Thyroid gland (tissue), 4 donors: ENCODE results near the gene LRMDA. TPM values are rescaled to one million over a fixed set of nuclear protein-coding genes. Genes with fewer than 3 reads are reported as not detected.

Experiments
- DNase-seq, 2 donors: peaks; one replicate each; pipeline ENCODE4 v3.0.0-alpha.2; 2019
- H3K27ac ChIP-seq, 3 donors: fragments of 200-600 bp; sonication (generic); 1 replicate in 2 of 3; 2 replicates in 1 of 3; pipeline ENCODE4 v1.5.1; 2016 to 2019; ENCODE audit warnings: mild to moderate bottlenecking in 1 of 3, moderate library complexity in 1 of 3
- H3K27me3 ChIP-seq: fragments of 200-600 bp; sonication (generic); one replicate; pipeline ENCODE4 v1.5.1; 2019
- H3K36me3 ChIP-seq, 2 donors: fragments of 200-600 bp; sonication (generic); one replicate each; pipeline ENCODE4 v1.5.1; 2016 to 2019
- H3K4me1 ChIP-seq, 2 donors: fragments of 200-600 bp; sonication (generic); one replicate each; pipeline ENCODE4 v1.5.1; 2017 to 2019
- H3K4me3 ChIP-seq, 3 donors: fragments of 200-600 bp; sonication (generic); replicated peaks in 1 of 3; 1 replicate in 2 of 3; 2 replicates in 1 of 3; pipeline ENCODE4 v1.5.1; 2016; ENCODE audit warnings: mild to moderate bottlenecking in 1 of 3
- H3K9me3 ChIP-seq: fragments of 200-600 bp; sonication (generic); one replicate; pipeline ENCODE4 v1.5.1; 2017
- POLR2A ChIP-seq, 2 donors: fragments of 450-650 bp; IDR thresholded peaks; one replicate each; pipeline ENCODE4 v1.6.1; 2017; ENCODE audit warnings: antibody characterized with exemption in 2 of 2, mild to moderate bottlenecking in 2 of 2, moderate library complexity in 1 of 2
- WGBS, 2 donors: methylation state at CpG; one replicate each; pipeline ENCODE4 v1.1.5; 2017; 5-methylcytosine and 5-hydroxymethylcytosine counted together
- intact Hi-C: fragments of 100-400 bp; cut with DNase I; formaldehyde crosslinking; loops from one replicate; pipeline ENCODE4 v1.15.1; 2023
- total RNA-seq, 4 donors: library from RNA; depleted of rRNA; stranded (reverse); fragments of >200 nt; gene quantifications; one replicate each; pipeline ENCODE4 v1.2.3, GENCODE V29; 2016
- TF ChIP-seq, protein P1 (sequence below), 6 experiments: fragments of 200-600 bp in 3 of 6; fragments of 450-650 bp in 3 of 6; sonication (generic) in 3 of 6; IDR thresholded peaks; one replicate each; pipeline ENCODE4 v1.5.1; 2016 to 2019; ENCODE audit warnings: antibody characterized with exemption in 6 of 6, mild to moderate bottlenecking in 2 of 6, inconsistent platforms in 1 of 6, moderate library complexity in 1 of 6

LRMDA gene
- total RNA-seq, 4 donors from 2014 or later = 16.5 to 31.7 (median 23.2) TPM

DNA sequence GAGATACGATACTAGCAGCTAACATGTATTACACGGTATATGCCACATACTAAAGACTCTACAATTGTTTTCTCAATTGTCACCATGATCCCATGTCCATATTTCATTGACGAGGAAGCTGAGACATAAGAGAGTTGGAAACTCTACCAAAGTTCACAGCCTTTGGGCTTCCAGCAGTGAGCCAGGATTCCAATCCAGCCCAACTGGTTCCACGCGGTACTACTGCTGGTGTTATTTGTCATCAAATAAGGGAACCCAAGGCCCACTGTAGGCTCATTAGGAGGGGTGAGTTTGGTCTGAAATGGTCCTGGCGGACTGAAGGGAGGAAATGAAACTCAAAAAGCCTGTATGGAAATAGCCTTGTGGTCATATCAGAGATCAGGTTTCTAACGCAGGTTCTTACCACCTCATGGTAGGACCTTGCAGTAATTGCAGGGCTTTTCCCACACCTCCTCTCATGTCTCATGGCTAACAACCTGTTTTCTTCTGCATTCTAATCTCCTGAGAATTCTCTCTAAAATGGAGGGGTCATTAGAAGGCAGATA lies 814.6 kb downstream of the LRMDA start:
- peaks cover 0 to 5% of the 10 kb centered on the region in 2 donors for H3K4me1 ChIP-seq
- no peaks in the 10 kb centered on the region for H3K27me3 ChIP-seq
- WGBS, 2 donors = 96% methylated on average over 7 of the region's 7 CpGs
- no peak overlapping the region for H3K4me3 ChIP-seq
- DNase-seq = no peak
- H3K27ac ChIP-seq = no peak overlapping the region
- no peaks in the 10 kb centered on the region for H3K9me3 ChIP-seq
- H3K36me3 ChIP-seq = no peaks in the 10 kb centered on the region
- TF ChIP-seq, protein P1, sequence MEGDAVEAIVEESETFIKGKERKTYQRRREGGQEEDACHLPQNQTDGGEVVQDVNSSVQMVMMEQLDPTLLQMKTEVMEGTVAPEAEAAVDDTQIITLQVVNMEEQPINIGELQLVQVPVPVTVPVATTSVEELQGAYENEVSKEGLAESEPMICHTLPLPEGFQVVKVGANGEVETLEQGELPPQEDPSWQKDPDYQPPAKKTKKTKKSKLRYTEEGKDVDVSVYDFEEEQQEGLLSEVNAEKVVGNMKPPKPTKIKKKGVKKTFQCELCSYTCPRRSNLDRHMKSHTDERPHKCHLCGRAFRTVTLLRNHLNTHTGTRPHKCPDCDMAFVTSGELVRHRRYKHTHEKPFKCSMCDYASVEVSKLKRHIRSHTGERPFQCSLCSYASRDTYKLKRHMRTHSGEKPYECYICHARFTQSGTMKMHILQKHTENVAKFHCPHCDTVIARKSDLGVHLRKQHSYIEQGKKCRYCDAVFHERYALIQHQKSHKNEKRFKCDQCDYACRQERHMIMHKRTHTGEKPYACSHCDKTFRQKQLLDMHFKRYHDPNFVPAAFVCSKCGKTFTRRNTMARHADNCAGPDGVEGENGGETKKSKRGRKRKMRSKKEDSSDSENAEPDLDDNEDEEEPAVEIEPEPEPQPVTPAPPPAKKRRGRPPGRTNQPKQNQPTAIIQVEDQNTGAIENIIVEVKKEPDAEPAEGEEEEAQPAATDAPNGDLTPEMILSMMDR (IDR thresholded peaks at IDR 0.05) = no peak
- no peak for TF ChIP-seq POLR2A (IDR thresholded peaks at IDR 0.05)
- intact Hi-C loops = no loop called here

DNA sequence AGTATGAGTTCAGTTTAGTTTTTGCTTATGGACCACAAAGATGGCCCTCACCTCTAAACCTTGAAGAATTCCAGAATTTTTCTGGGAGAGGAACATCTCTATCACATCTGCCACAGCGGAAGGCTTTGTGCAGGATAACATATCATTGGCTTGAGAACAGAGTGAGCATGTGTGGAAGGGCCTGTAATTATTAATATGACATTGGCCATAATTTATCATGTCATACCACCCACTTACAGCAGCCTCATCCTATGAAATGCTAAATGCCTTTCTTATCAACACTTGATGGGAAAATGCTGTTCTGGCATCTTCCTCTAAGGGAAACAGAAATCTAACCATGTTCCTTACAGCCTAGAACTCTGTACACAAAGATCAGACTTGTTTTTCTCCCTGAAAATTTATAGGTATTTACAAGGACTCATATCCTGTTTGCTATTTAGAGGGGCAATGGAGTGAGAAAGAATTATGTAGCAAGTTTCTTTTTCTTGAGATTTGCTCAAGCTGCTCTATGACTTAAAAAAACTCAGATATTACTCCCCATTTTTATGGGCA lies 817.3 kb downstream of the LRMDA start:
- Histone ChIP-seq H3K4me1 (no peaks in the 10 kb centered on the region), H3K9me3 (no peaks in the 10 kb centered on the region), H3K27ac (no peak overlapping the region), H3K4me3 (no peak overlapping the region), H3K36me3 (no peaks in the 10 kb centered on the region), H3K27me3 (no peaks in the 10 kb centered on the region)
- TF ChIP-seq, protein P1 (IDR thresholded peaks at IDR 0.05) = no peak
- TF ChIP-seq POLR2A (IDR thresholded peaks at IDR 0.05) = no peak
- intact Hi-C loops = no loop called here
- 92 to 96% methylated on average over 1 of the region's 1 CpG for WGBS, 2 donors
- no peak for DNase-seq

DNA sequence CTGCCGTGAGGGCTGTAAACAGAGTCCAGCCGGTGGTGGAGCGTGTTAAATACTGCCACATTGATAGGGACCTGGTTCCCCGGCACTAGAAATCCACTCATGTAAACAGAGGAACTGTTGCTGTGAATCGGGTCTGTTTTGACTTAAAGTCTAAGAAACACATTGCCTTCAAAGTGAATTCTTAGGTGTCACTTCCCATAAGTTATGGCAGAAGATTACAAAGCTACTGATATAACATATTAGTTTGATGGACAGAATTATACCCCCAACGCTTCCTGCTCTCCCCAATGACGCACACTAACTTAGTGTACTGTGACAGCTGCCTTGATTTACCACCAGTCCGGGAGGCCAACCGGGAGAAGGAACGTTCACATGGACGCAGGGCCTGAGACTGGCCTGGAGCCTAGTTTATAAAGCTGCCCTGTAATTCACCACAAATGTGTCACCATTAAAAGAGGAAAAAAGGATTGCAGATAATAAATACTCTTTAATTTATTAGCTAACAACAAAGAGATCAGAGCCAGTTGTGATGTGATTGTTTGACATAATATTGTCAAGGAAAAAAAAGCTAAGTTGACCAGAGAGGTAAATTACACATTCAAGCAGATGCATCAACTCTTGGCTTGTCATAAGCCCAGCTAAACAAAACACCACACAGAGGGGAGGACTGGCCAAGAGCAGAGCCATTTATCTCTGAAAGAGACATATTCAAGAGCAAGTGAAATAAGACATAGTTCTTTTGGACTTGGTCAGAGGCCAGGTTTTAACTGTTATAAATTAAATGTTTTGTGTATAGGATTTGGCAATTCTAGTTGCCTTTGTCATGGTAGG lies 820.6 kb downstream of the LRMDA start:
- Histone ChIP-seq H3K4me3 (no peak overlapping the region), H3K9me3 (no peaks in the 10 kb centered on the region), H3K27me3 (no peaks in the 10 kb centered on the region), H3K36me3 (no peaks in the 10 kb centered on the region), H3K27ac (no peak overlapping the region), H3K4me1 (no peaks in the 10 kb centered on the region)
- DNase-seq = no peak
- 78 to 81% methylated on average over 11 of the region's 11 CpGs for WGBS, 2 donors
- TF ChIP-seq, protein P1 (IDR thresholded peaks at IDR 0.05) = no peak
- TF ChIP-seq POLR2A (IDR thresholded peaks at IDR 0.05) = no peak
- intact Hi-C loops = no loop called here

DNA sequence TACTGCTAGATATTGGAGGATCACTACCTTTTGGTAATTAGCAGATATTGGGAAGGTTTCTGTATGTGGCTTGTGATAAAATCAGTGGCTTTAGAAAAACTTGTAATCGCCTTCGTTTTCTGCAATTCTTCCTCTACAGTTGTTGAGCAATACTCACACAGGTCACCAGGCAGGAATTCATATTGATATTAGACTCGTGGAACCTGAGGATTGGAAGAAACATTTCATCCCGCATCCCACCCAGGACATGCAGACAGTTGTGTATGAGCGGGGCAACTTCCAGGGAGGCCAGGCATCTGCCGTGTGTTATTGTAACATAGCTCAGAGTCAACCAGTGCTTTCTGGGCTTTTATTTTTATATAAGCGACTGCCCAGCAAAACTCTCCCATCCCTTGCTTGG lies 821.3 kb downstream of the LRMDA start:
- Histone ChIP-seq H3K27me3 (no peaks in the 10 kb centered on the region), H3K27ac (no peak overlapping the region), H3K36me3 (no peaks in the 10 kb centered on the region), H3K9me3 (no peaks in the 10 kb centered on the region), H3K4me1 (no peaks in the 10 kb centered on the region), H3K4me3 (no peak overlapping the region)
- intact Hi-C loops = no loop called here
- TF ChIP-seq POLR2A (IDR thresholded peaks at IDR 0.05) = no peak
- TF ChIP-seq, protein P1 (IDR thresholded peaks at IDR 0.05) = no peak
- 85 to 87% methylated on average over 7 of the region's 7 CpGs for WGBS, 2 donors
- DNase-seq = no peak

DNA sequence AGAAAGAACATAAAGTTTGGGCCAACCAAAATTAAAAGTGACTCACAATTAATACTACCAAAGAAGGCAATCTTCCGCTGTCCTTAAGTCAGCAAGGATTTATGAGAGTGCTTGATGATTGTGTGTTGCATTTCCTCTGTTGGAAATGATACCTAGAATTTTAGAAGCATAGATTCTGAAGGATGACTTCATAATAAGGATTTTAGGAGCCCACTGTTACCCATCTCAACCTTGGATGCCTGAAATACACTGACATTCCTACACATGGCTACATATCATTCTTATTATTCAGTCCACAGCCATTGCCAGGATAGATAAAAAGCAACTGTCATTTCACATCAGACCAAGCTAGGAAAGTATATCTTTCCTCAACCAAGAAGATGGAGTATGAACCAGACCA lies 823.8 kb downstream of the LRMDA start:
- Histone ChIP-seq H3K4me3 (no peak overlapping the region), H3K36me3 (no peaks in the 10 kb centered on the region), H3K4me1 (no peaks in the 10 kb centered on the region), H3K9me3 (no peaks in the 10 kb centered on the region), H3K27me3 (no peaks in the 10 kb centered on the region), H3K27ac (no peak overlapping the region)
- no peak for DNase-seq
- TF ChIP-seq, protein P1 (IDR thresholded peaks at IDR 0.05) = no peak
- no peak for TF ChIP-seq POLR2A (IDR thresholded peaks at IDR 0.05)
- intact Hi-C loops = no loop called here
- 95% methylated on average over 1 of the region's 1 CpG for WGBS, 2 donors
